OCI-LY1 (cell line): ENCODE data around the gene SFTA2.

Experiments used
- EZH2 ChIP-seq: fragments of 200-600 bp; sonication (generic), shearing (Covaris generic); IDR thresholded peaks from 2 replicates; pipeline ENCODE4 v1.8.0; 2017; ENCODE audit warnings: borderline replicate concordance, mixed run types, mild to moderate bottlenecking, antibody characterized with exemption, low read length, moderate library complexity, mixed read lengths
- TF ChIP-seq, protein P1 (sequence below): fragments of 200-600 bp; sonication (generic), shearing (Covaris generic); IDR thresholded peaks from 2 replicates; pipeline ENCODE4 v1.5.1; 2017; ENCODE audit warnings: mild to moderate bottlenecking, antibody characterized with exemption, low read length, moderate library complexity, mixed read lengths

DNA sequence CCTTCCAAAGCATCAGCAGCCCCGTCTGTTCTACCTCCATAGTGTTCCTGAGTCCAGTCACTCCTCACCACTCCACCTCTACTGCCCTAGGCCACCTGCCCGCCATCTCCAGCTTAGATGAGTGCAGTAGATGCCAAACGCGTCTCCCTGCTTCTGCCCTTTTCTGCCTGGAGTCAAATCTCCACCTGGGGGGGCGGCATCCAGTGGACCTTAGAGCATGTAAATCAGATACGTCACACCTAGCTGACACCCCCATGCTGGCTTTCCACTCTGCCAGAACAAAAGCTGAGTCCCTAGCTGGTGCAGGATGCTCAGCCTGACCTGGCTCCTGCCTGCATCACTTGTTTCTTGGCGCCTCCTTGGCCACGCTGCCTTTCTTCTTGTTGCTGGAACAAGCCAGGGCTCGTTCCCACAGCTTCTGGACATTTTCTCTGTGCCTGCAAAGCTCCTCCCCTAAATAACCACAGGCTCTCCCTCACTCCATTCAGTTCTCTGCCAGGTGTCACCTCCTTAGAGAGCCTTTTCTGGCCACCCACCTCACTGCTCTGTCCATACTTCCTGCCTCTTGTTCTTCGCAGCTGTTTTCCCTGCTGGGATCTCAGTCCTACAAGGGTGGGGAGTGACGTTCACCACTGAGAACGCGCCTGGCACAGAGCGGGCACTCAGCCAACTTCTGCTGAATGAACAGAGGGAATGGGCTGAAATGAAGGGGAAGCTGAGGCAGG lies 41.9 kb downstream of the SFTA2 start:
- TF ChIP-seq, protein P1, sequence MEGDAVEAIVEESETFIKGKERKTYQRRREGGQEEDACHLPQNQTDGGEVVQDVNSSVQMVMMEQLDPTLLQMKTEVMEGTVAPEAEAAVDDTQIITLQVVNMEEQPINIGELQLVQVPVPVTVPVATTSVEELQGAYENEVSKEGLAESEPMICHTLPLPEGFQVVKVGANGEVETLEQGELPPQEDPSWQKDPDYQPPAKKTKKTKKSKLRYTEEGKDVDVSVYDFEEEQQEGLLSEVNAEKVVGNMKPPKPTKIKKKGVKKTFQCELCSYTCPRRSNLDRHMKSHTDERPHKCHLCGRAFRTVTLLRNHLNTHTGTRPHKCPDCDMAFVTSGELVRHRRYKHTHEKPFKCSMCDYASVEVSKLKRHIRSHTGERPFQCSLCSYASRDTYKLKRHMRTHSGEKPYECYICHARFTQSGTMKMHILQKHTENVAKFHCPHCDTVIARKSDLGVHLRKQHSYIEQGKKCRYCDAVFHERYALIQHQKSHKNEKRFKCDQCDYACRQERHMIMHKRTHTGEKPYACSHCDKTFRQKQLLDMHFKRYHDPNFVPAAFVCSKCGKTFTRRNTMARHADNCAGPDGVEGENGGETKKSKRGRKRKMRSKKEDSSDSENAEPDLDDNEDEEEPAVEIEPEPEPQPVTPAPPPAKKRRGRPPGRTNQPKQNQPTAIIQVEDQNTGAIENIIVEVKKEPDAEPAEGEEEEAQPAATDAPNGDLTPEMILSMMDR: no peak
- TF ChIP-seq EZH2: no peak
